WTC11 (cell line): ENCODE measurements around the gene CTCF. TPM values are rescaled to one million over a fixed set of nuclear protein-coding genes. Genes with fewer than 3 reads are reported as not detected.
A peak's percentile ranks its signal among the peaks of the same experiment; 100 is the strongest.

Source experiments
- ATAC-seq: fragments of 200-7000 bp; cut with Tn5 transposase; 2 replicates; pipeline ENCODE4 v1.10.0; 2021; ENCODE audit warnings: mild to moderate bottlenecking, moderate library complexity
- CTCF ChIA-PET: fragments of 300-600 bp; sonication (Branson Sonifier 250); formaldehyde crosslinking; loops from one replicate; lab custom pipeline; 2021; ENCODE audit warnings: antibody characterized with exemption; lab: Charles Lee
- POLR2A ChIA-PET: fragments of 350-600 bp; sonication (Branson Sonifier 250); formaldehyde crosslinking; loops from one replicate; lab custom pipeline; 2021; ENCODE audit warnings: antibody characterized with exemption; lab: Charles Lee
- DNase-seq: peaks from one replicate; pipeline ENCODE4 v3.0.0; 2021; ENCODE audit warnings: low spot score
- H3K27ac Mint-ChIP-seq: 2 replicates; pipeline ENCODE4 v1.8.0; 2021; ENCODE audit warnings: mixed read lengths
- H3K27me3 Mint-ChIP-seq: 2 replicates; pipeline ENCODE4 v1.8.0; 2021; ENCODE audit warnings: low read depth, mild to moderate bottlenecking, moderate library complexity, mixed read lengths
- H3K36me3 Mint-ChIP-seq: 2 replicates; pipeline ENCODE4 v1.8.0; 2021; ENCODE audit warnings: mixed read lengths
- H3K4me1 Mint-ChIP-seq: 2 replicates; pipeline ENCODE4 v1.8.0; 2022; ENCODE audit warnings: mixed read lengths
- H3K4me3 Mint-ChIP-seq: 2 replicates; pipeline ENCODE4 v1.8.0; 2021; ENCODE audit warnings: mild to moderate bottlenecking, moderate library complexity, mixed read lengths
- H3K9me3 Mint-ChIP-seq: 2 replicates; pipeline ENCODE4 v1.8.0; 2021; ENCODE audit warnings: mixed read lengths
- ATF1 ChIP-seq: sonication (generic); formaldehyde crosslinking; IDR thresholded peaks from 2 replicates; pipeline ENCODE4 v1.8.1; 2023; ENCODE audit warnings: mild to moderate bottlenecking, moderate library complexity, missing genetic modification reagents
- ATF6 ChIP-seq: sonication (generic); formaldehyde crosslinking; IDR thresholded peaks from 2 replicates; pipeline ENCODE4 v1.8.1; 2023; ENCODE audit warnings: mild to moderate bottlenecking, missing genetic modification reagents
- CDX4 ChIP-seq: fragments of 250-450 bp; sonication (Bioruptor Pico); IDR thresholded peaks from 2 replicates; pipeline ENCODE4 v1.9.0; 2021; ENCODE audit warnings: moderate library complexity, mild to moderate bottlenecking, inconsistent platforms, borderline replicate concordance
- ELF4 ChIP-seq: sonication (generic); formaldehyde crosslinking; IDR thresholded peaks from 2 replicates; pipeline ENCODE4 v1.8.1; 2022; ENCODE audit warnings: low read depth, mild to moderate bottlenecking, moderate library complexity, missing genetic modification reagents
- EMX1 ChIP-seq: fragments of 250-450 bp; sonication (Bioruptor Pico); IDR thresholded peaks from 2 replicates; pipeline ENCODE4 v1.8.0; 2021; ENCODE audit warnings: mild to moderate bottlenecking
- ETV6 ChIP-seq: sonication (generic); formaldehyde crosslinking; IDR thresholded peaks from 2 replicates; pipeline ENCODE4 v1.8.1; 2022; ENCODE audit warnings: mild to moderate bottlenecking, missing genetic modification reagents
- FOXJ3 ChIP-seq: sonication (generic); formaldehyde crosslinking; IDR thresholded peaks from 2 replicates; pipeline ENCODE4 v1.9.0; 2021; ENCODE audit warnings: missing genetic modification reagents, mild to moderate bottlenecking, borderline replicate concordance
- FOXK1 ChIP-seq: sonication (generic); formaldehyde crosslinking; IDR thresholded peaks from 2 replicates; pipeline ENCODE4 v1.8.0; 2022; ENCODE audit warnings: mild to moderate bottlenecking, moderate library complexity, missing genetic modification reagents
- GTF2I ChIP-seq: fragments of 250-450 bp; sonication (Bioruptor Pico); conservative IDR thresholded peaks from 2 replicates; pipeline ENCODE4 v1.4.0; 2021; ENCODE audit warnings: mild to moderate bottlenecking
- HMGA2 ChIP-seq: fragments of 250-450 bp; sonication (Bioruptor Pico); IDR thresholded peaks from 2 replicates; pipeline ENCODE4 v1.4.0; 2021; ENCODE audit warnings: mild to moderate bottlenecking, moderate library complexity
- JAZF1 ChIP-seq: fragments of 250-450 bp; sonication (Bioruptor Pico); IDR thresholded peaks from 2 replicates; pipeline ENCODE4 v1.9.0; 2021; ENCODE audit warnings: moderate library complexity, mild to moderate bottlenecking, inconsistent platforms
- MLX ChIP-seq: sonication (generic); formaldehyde crosslinking; IDR thresholded peaks from 2 replicates; pipeline ENCODE4 v1.8.1; 2023; ENCODE audit warnings: mild to moderate bottlenecking, missing genetic modification reagents, moderate library complexity
- NR1H2 ChIP-seq: sonication (generic); formaldehyde crosslinking; IDR thresholded peaks from 2 replicates; pipeline ENCODE4 v1.9.0; 2021; ENCODE audit warnings: mild to moderate bottlenecking, moderate library complexity, missing genetic modification reagents
- SOX15 ChIP-seq: fragments of 250-450 bp; sonication (Bioruptor Pico); IDR thresholded peaks from 2 replicates; pipeline ENCODE4 v1.9.0; 2021; ENCODE audit warnings: mild to moderate bottlenecking
- SP1 ChIP-seq: sonication (generic); formaldehyde crosslinking; conservative IDR thresholded peaks from 2 replicates; pipeline ENCODE4 v1.8.1; 2022; ENCODE audit warnings: missing genetic modification reagents
- STAT6 ChIP-seq: sonication (generic); formaldehyde crosslinking; conservative IDR thresholded peaks from 2 replicates; pipeline ENCODE4 v1.8.1; 2023; ENCODE audit warnings: mild to moderate bottlenecking, low read depth, missing genetic modification reagents, moderate library complexity
- TCF7 ChIP-seq: sonication (generic); formaldehyde crosslinking; IDR thresholded peaks from 2 replicates; pipeline ENCODE4 v1.8.0; 2022; ENCODE audit warnings: mild to moderate bottlenecking, low read depth, missing genetic modification reagents, moderate library complexity
- ZBTB21 ChIP-seq: sonication (generic); formaldehyde crosslinking; IDR thresholded peaks from 2 replicates; pipeline ENCODE4 v1.8.1; 2023; ENCODE audit warnings: mild to moderate bottlenecking, missing genetic modification reagents, borderline replicate concordance
- ZMAT4 ChIP-seq: fragments of 250-450 bp; sonication (Bioruptor Pico); IDR thresholded peaks from 2 replicates; pipeline ENCODE4 v1.9.0; 2021; ENCODE audit warnings: mild to moderate bottlenecking
- ZNF219 ChIP-seq: sonication (generic); formaldehyde crosslinking; IDR thresholded peaks from 2 replicates; pipeline ENCODE4 v1.8.0; 2023; ENCODE audit warnings: missing genetic modification reagents, mild to moderate bottlenecking, borderline replicate concordance
- ZNF396 ChIP-seq: fragments of 250-450 bp; sonication (Bioruptor Pico); IDR thresholded peaks from 2 replicates; pipeline ENCODE4 v1.8.0; 2021; ENCODE audit warnings: mild to moderate bottlenecking, moderate library complexity, borderline replicate concordance
- ZNF512 ChIP-seq: sonication (generic); formaldehyde crosslinking; IDR thresholded peaks from 2 replicates; pipeline ENCODE4 v1.8.1; 2022; ENCODE audit warnings: missing genetic modification reagents, borderline replicate concordance
- total RNA-seq: library from RNA; stranded (reverse); gene quantifications from 3 replicates; pipeline ENCODE4 v1.2.3, GENCODE V29; 2021

CTCF gene
- total RNA-seq, 1 experiment from 2014 or later: 55.4 TPM

GRCh38 chr16:67653789-67654402 lies 91.6 kb downstream of the CTCF start:
- no peak for ATAC-seq
- no peak for TF ChIP-seq FOXK1
- no peak for TF ChIP-seq ZBTB21
- TF ChIP-seq ETV6 (CRISPR knock-in tag): no peak
- TF ChIP-seq ZNF512 (CRISPR knock-in tag): no peak
- TF ChIP-seq JAZF1 (CRISPR knock-in tag): no peak
- TF ChIP-seq NR1H2 (CRISPR knock-in tag): no peak
- TF ChIP-seq ATF6 (CRISPR knock-in tag): no peak
- TF ChIP-seq SP1 (CRISPR knock-in tag): no peak
- TF ChIP-seq SOX15 (CRISPR knock-in tag): no peak
- no peak for TF ChIP-seq CDX4 (CRISPR knock-in tag)
- TF ChIP-seq FOXJ3 (CRISPR knock-in tag): no peak
- TF ChIP-seq ZMAT4 (CRISPR knock-in tag): no peak
- ChIA-PET POLR2A (no interaction called here), CTCF (interaction anchor here (0.6 to 6.8 kb wide), 7 partner anchors 9 to 222 kb away, joined by 3 to 38 read pairs (median 6); partner anchors contain the start of genes ATP6V0D1, C16orf86 and ENKD1)
- Mint-ChIP-seq H3K27me3 (peaks cover 62% of the 10 kb centered on the region), H3K27ac (no peak overlapping the region), H3K9me3 (no peaks in the 10 kb centered on the region), H3K4me3 (peak overlapping the region; percentile 72), H3K4me1 (peaks cover 13% of the 10 kb centered on the region), H3K36me3 (peaks cover 4% of the 10 kb centered on the region; the same call in 1 of the 2 replicates)
- DNase-seq: no peak

GRCh38 chr16:67654403-67654911 lies 92.1 kb downstream of the CTCF start:
- Mint-ChIP-seq H3K36me3 (peaks cover 4% of the 10 kb centered on the region; the same call in 1 of the 2 replicates), H3K4me3 (peak overlapping the region; percentile 22; the same call in 1 of the 2 replicates), H3K4me1 (peaks cover 15% of the 10 kb centered on the region; the same call in 1 of the 2 replicates), H3K9me3 (no peaks in the 10 kb centered on the region), H3K27me3 (peaks cover 57% of the 10 kb centered on the region), H3K27ac (no peak overlapping the region)
- ChIA-PET POLR2A (no interaction called here), CTCF (interaction anchor here (0.6 to 3.1 kb wide), 5 partner anchors 9 to 223 kb away, joined by 6 to 12 read pairs (median 6); partner anchors contain the start of genes C16orf86 and ENKD1)
- DNase-seq: no peak
- ATAC-seq: no peak
- no peak for TF ChIP-seq ZNF396
- TF ChIP-seq ZBTB21: no peak

- H3K4me3 Mint-ChIP-seq: peak overlapping the region; percentile 2; the same call in 1 of the 2 replicates
- TF ChIP-seq GTF2I (CRISPR knock-in tag) (no peak), MLX (no peak), ELF4 (CRISPR knock-in tag) (no peak), TCF7 (CRISPR knock-in tag) (no peak), ATF1 (CRISPR knock-in tag) (no peak), EMX1 (CRISPR knock-in tag) (no peak), ZNF219 (CRISPR knock-in tag) (no peak), SOX15 (CRISPR knock-in tag) (no peak), STAT6 (CRISPR knock-in tag) (no peak), HMGA2 (CRISPR knock-in tag) (no peak)
Observed at GRCh38 chr16:67655363-67655762, 93.0 kb downstream of the CTCF start.

More at GRCh38 chr16:67655363-67655762, 93.0 kb downstream of the CTCF start:
- ChIA-PET POLR2A (no interaction called here), CTCF (interaction anchor here (1.4 to 2.1 kb wide), 2 partner anchors 8 to 134 kb away, joined by 6 to 8 read pairs; no protein-coding TSS in a partner anchor)
- 0 out of 2 replicates have a peak, but pooled peaks cover 4% of the 10 kb centered on the region for H3K36me3 Mint-ChIP-seq
- ATAC-seq (no peak), DNase-seq (no peak)
- peaks cover 48% of the 10 kb centered on the region for H3K27me3 Mint-ChIP-seq
- no peak overlapping the region for H3K27ac Mint-ChIP-seq
- peaks cover 11% of the 10 kb centered on the region; the same call in 1 of the 2 replicates for H3K4me1 Mint-ChIP-seq
- H3K9me3 Mint-ChIP-seq: no peaks in the 10 kb centered on the region
